Body of pancreas (tissue), 4 donors: ENCODE results near the gene FILIP1L.

ENCODE experiments used
- POLR2A ChIP-seq, 3 donors: fragments of 450-650 bp; IDR thresholded peaks; one replicate each; pipeline ENCODE4 v1.6.1; 2016; ENCODE audit warnings: antibody characterized with exemption in 3 of 3, mild to moderate bottlenecking in 2 of 3
- TF ChIP-seq, protein P1 (sequence below), 7 experiments: fragments of 450-650 bp in 4 of 7; fragments of 200-600 bp in 3 of 7; sonication (generic) in 3 of 7; IDR thresholded peaks; one replicate each; pipeline ENCODE4 v1.5.1; 2016 to 2019; ENCODE audit warnings: antibody characterized with exemption in 7 of 7

DNA sequence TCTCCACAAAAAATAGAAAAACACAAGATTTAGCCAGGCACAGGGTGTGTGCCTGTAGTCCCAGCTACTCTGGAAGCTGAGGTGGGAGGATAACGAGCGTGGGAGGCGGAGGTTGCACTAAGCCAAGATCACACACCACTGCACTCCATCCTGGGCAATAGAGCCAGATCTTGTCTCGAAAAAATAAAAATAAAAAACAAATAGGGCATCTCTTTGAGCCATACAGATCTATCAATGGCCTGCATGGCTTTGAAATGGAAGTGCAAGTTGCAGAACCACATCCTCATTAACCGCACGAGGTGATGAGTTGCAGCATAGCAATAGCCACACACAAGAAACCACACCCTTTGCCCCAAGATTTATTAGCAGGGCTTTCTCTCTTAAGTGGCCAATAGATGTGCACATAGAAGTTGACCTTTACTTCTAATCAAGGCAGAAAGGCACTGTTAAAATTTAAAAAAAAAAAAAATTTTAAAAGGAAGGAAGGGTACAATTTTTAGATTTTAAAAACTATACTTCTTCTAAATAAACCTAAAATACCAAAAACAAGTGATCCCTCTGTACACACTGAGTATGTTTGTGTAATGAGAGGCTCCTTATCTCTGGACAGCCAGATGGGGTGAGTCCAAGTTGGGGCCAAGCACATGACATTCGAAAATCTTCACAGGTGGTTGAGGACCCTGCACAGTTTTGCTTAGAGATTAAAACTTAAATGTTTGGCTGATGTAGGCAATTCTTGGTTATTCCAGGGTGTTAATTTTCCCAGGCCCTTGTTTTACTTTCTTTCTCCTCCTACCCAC, 53.4 kb downstream of the FILIP1L start:
- TF ChIP-seq, protein P1, sequence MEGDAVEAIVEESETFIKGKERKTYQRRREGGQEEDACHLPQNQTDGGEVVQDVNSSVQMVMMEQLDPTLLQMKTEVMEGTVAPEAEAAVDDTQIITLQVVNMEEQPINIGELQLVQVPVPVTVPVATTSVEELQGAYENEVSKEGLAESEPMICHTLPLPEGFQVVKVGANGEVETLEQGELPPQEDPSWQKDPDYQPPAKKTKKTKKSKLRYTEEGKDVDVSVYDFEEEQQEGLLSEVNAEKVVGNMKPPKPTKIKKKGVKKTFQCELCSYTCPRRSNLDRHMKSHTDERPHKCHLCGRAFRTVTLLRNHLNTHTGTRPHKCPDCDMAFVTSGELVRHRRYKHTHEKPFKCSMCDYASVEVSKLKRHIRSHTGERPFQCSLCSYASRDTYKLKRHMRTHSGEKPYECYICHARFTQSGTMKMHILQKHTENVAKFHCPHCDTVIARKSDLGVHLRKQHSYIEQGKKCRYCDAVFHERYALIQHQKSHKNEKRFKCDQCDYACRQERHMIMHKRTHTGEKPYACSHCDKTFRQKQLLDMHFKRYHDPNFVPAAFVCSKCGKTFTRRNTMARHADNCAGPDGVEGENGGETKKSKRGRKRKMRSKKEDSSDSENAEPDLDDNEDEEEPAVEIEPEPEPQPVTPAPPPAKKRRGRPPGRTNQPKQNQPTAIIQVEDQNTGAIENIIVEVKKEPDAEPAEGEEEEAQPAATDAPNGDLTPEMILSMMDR (IDR thresholded peaks at IDR 0.05): no peak
- TF ChIP-seq POLR2A (IDR thresholded peaks at IDR 0.05): no peak
